ENCODE measurements around the gene ZNF629. TPM values are rescaled to one million over a fixed set of nuclear protein-coding genes. Genes with fewer than 3 reads are reported as not detected.

Gene ZNF629
- total and polyA plus RNA-seq, 8 donors, result 4.5 to 8.6 (median 6.0) TPM

DNA sequence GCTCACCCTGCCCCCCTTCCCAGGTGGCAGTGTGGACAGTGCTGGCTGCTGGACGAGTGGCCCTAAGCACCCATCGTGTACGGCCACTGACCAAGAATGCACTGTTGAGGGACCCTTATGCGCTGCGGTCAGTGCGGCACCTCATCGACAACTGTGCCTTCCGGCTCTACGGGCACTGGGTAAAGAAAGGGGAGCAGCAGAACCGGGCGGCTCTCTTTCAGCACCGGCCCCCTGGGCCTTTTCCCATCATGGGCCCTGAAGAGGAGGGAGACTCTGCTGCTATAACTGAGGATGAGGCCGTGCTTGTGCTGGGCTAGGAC, 30.3 kb downstream of the ZNF629 start:
- FAIRE-seq, result no peak
- no peak for ATAC-seq
- Histone ChIP-seq H3K36me3 (peaks cover 0 to 4% (median 0%) of the 10 kb centered on the region in 3 donors), H3K27ac (no peak overlapping the region), H3K4me3 (no peak overlapping the region), H3K4me1 (peaks cover 0 to 9% (median 6%) of the 10 kb centered on the region in 3 donors), H3K9me3 (no peaks in the 10 kb centered on the region), H3K27me3 (no peaks in the 10 kb centered on the region)
- intact Hi-C loops (cut with DNase I), result no loop called here
- DNase-seq, result peak in 1 of 6 donors; percentile 36
- TF ChIP-seq, protein P1, sequence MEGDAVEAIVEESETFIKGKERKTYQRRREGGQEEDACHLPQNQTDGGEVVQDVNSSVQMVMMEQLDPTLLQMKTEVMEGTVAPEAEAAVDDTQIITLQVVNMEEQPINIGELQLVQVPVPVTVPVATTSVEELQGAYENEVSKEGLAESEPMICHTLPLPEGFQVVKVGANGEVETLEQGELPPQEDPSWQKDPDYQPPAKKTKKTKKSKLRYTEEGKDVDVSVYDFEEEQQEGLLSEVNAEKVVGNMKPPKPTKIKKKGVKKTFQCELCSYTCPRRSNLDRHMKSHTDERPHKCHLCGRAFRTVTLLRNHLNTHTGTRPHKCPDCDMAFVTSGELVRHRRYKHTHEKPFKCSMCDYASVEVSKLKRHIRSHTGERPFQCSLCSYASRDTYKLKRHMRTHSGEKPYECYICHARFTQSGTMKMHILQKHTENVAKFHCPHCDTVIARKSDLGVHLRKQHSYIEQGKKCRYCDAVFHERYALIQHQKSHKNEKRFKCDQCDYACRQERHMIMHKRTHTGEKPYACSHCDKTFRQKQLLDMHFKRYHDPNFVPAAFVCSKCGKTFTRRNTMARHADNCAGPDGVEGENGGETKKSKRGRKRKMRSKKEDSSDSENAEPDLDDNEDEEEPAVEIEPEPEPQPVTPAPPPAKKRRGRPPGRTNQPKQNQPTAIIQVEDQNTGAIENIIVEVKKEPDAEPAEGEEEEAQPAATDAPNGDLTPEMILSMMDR (IDR thresholded peaks at IDR 0.05), result no peak
- WGBS, 2 donors, result 93 to 96% methylated on average over 13 of the region's 13 CpGs

DNA sequence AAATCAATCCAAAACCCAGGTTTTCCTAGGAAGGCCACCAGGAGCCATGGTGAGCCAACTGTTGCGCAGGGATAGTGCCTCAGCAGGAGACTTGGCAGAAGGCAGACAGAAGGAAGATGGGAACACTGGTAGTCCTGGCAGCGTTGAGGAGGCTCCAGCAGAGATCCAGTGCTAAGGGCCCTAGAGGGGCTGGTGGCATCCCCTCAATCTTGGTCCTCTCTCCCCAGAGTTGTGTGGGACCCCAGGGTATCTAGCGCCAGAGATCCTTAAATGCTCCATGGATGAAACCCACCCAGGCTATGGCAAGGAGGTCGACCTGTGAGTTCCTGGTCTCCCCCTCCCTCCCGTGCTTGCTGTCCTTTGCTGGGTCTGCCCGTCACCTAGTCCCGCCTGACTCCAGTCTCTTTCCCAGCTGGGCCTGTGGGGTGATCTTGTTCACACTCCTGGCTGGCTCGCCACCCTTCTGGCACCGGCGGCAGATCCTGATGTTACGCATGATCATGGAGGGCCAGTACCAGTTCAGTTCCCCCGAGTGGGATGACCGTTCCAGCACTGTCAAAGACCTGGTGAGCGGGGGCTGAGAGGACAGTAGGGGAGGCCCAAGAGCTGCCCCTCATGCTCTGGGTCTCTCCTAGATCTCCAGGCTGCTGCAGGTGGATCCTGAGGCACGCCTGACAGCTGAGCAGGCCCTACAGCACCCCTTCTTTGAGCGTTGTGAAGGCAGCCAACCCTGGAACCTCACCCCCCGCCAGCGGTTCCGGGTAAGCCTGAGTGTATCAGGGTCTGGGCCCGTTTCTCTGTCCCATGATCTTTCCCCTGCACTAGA, 30.8 kb downstream of the ZNF629 start:
- intact Hi-C loops (cut with DNase I), result no loop called here
- peak in 2 of 6 donors; percentile 30 to 61 for DNase-seq
- FAIRE-seq, result no peak

DNA sequence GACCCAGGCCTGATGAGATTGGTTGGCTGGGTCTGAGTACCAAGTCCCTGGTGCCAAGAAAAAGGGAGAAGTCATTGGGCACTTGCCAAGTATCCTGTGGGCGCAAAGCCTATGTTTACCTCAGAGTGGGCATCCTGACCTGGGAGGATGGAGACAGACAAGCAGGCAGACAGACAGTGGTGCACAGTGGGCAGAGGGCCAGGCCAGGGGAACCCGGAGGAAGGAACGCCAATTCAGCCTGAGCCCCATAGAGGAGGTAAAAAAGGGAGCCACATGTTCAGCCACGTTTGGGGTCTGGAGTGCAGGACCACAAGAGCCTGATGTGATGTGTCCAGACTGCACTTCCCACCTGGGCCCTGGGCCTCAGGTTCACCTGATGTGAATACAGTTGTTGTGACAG, 33.4 kb downstream of the ZNF629 start:
- peaks cover 0 to 4% (median 0%) of the 10 kb centered on the region in 3 donors for H3K36me3 ChIP-seq
- H3K4me3 ChIP-seq, result no peak overlapping the region
- no peak for ATAC-seq
- WGBS, 2 donors, result 79 to 80% methylated on average over 4 of the region's 4 CpGs
- peak in 2 of 6 donors; percentile 25 to 39 for DNase-seq
- FAIRE-seq, result no peak
- no peaks in the 10 kb centered on the region for H3K4me1 ChIP-seq
- no peaks in the 10 kb centered on the region for H3K27me3 ChIP-seq
- no peak overlapping the region for H3K27ac ChIP-seq
- TF ChIP-seq, protein P1 (IDR thresholded peaks at IDR 0.05), result no peak
- H3K9me3 ChIP-seq, result no peaks in the 10 kb centered on the region
- intact Hi-C loops (cut with DNase I), result no loop called here

More for the DNA sequence above, 30.8 kb downstream of the ZNF629 start:
- no peaks in the 10 kb centered on the region for H3K9me3 ChIP-seq
- no peak overlapping the region for H3K4me3 ChIP-seq
- TF ChIP-seq, protein P1 (IDR thresholded peaks at IDR 0.05), result no peak
- ATAC-seq, result no peak
- H3K27ac ChIP-seq, result no peak overlapping the region
- H3K4me1 ChIP-seq, result peaks cover 0 to 7% (median 4%) of the 10 kb centered on the region in 3 donors
- no peaks in the 10 kb centered on the region for H3K27me3 ChIP-seq
- H3K36me3 ChIP-seq, result peaks cover 0 to 4% (median 0%) of the 10 kb centered on the region in 3 donors
- WGBS, 2 donors, result 91 to 93% methylated on average over 18 to 20 of the region's 20 CpGs

DNA sequence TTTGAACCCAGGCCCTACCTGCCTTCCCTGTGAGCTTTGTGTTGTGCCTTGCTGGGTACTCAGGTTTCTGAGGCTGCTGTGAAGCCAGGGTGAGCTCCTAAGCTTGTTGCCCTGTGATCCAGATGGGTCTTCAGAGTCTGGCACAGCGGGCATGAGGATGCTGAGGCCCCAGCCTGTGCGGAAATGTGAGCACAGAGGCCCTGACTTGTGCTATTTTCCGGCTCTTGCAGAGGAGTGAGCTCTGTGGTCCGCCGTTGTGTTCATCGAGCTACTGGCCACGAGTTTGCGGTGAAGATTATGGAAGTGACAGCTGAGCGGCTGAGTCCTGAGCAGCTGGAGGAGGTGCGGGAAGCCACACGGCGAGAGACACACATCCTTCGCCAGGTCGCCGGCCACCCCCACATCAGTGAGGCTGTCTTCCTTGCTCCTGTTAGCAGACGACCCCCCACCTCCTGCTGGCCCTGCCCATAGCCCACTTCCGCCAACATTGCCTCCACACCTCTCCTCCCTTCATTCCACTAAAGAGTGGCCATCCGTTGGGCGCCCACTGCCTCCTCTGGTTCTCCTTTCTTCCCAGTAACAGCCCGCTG, 36.0 kb downstream of the ZNF629 start:
- H3K36me3 ChIP-seq, result no peaks in the 10 kb centered on the region
- H3K9me3 ChIP-seq, result no peaks in the 10 kb centered on the region
- TF ChIP-seq, protein P1 (IDR thresholded peaks at IDR 0.05), result no peak
- FAIRE-seq, result no peak
- H3K4me3 ChIP-seq, result no peak overlapping the region
- DNase-seq, result peak in 1 of 6 donors; percentile 51
- H3K4me1 ChIP-seq, result peaks cover 0 to 4% (median 3%) of the 10 kb centered on the region in 3 donors
- WGBS, 2 donors, result 91 to 92% methylated on average over 20 of the region's 20 CpGs
- intact Hi-C loops (cut with DNase I), result no loop called here
- H3K27ac ChIP-seq, result no peak overlapping the region
- H3K27me3 ChIP-seq, result no peaks in the 10 kb centered on the region
- ATAC-seq, result no peak

DNA sequence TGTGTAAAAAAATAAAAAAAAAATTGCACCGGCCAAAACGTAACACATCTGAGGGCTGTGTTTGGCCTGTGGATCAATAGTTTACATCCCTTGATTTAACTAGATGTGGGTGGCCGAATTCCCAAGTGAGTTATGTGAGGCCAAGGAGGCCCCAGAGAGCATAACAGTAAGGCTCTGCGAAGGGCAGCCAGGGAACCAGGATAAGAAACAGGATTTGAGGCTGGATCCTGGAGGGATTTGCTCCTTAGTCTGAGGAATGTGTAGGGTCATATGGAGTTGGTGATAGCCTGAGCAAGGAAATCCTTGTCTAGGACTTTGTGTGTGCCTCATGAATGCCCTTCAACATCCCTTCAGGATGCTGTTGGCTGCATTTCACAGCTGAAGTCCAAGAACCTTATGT, 36.8 kb downstream of the ZNF629 start:
- Histone ChIP-seq H3K9me3 (no peaks in the 10 kb centered on the region), H3K4me1 (peaks cover 0 to 4% (median 3%) of the 10 kb centered on the region in 3 donors), H3K36me3 (no peaks in the 10 kb centered on the region), H3K27me3 (no peaks in the 10 kb centered on the region), H3K4me3 (no peak overlapping the region), H3K27ac (no peak overlapping the region)
- ATAC-seq (no peak), FAIRE-seq (no peak), DNase-seq (no peak)
- intact Hi-C loops (cut with DNase I), result no loop called here
- WGBS, 2 donors, result 76 to 79% methylated on average over 4 of the region's 4 CpGs
- TF ChIP-seq, protein P1 (IDR thresholded peaks at IDR 0.05), result no peak

Measured in pancreas (tissue), 10 donors.